Stimulated activated CD8-positive, alpha-beta memory T cell treated with anti-CD3 and anti-CD28 coated beads, Interleukin-12 subunit alpha, Interleukin-12 subunit beta, amount 100 ng/mL, for 24 hours (primary cell): Measurements from ENCODE around the gene TLR3.
"Not testable (repeated sequence)": the region's sequence is repeated elsewhere in the genome, so short reads cannot be mapped to it uniquely, and the experiment has no call there.

Experiments
- DNase-seq: peaks from one replicate; pipeline ENCODE4 v3.0.0-alpha.2; 2020; ENCODE audit errors: extremely low read depth

The TLR3 gene

GRCh38 chr4:186068581-186069348, at the start of gene TLR3:
TSS of gene TLR3 (plus strand) at chr4:186069156. CDS start at chr4:186076620, 7,464 bp downstream.
- DNase-seq: no peak

- DNase-seq: no peak
Measured at GRCh38 chr4:186019269-186019668, 49.7 kb upstream of the TLR3 start.

GRCh38 chr4:186020106-186020792, 48.7 kb upstream of the TLR3 start:
- no peak for DNase-seq

- no peak for DNase-seq
Measured at GRCh38 chr4:186020793-186021407, 48.1 kb upstream of the TLR3 start.

- no peak for DNase-seq
Measured at GRCh38 chr4:186021461-186022167, 47.3 kb upstream of the TLR3 start.

- DNase-seq: no peak
Measured at GRCh38 chr4:186023975-186024374, 45.0 kb upstream of the TLR3 start.

- DNase-seq: no peak
Measured at GRCh38 chr4:186024637-186025407, 44.1 kb upstream of the TLR3 start.

- DNase-seq: no peak
Measured at GRCh38 chr4:186025408-186025690, 43.6 kb upstream of the TLR3 start.

- DNase-seq: no peak
Measured at GRCh38 chr4:186027405-186027804, 41.6 kb upstream of the TLR3 start.

GRCh38 chr4:186029571-186030398, 39.2 kb upstream of the TLR3 start:
- DNase-seq: no peak

- no peak for DNase-seq
Measured at GRCh38 chr4:186030399-186030775, 38.6 kb upstream of the TLR3 start.

GRCh38 chr4:186030795-186031194, 38.2 kb upstream of the TLR3 start:
- no peak for DNase-seq

GRCh38 chr4:186032259-186032658, 36.7 kb upstream of the TLR3 start:
- no peak for DNase-seq

GRCh38 chr4:186033027-186033426, 35.9 kb upstream of the TLR3 start:
- DNase-seq: no peak

- DNase-seq: not testable (repeated sequence)
Measured at GRCh38 chr4:186034613-186035012, 34.3 kb upstream of the TLR3 start.

- no peak for DNase-seq
Measured at GRCh38 chr4:186036976-186037581, 31.9 kb upstream of the TLR3 start.

- no peak for DNase-seq
Measured at GRCh38 chr4:186037692-186038658, 31.0 kb upstream of the TLR3 start.

- DNase-seq: no peak
Measured at GRCh38 chr4:186039697-186040096, 29.3 kb upstream of the TLR3 start.

- DNase-seq: no peak
Measured at GRCh38 chr4:186040316-186040715, 28.6 kb upstream of the TLR3 start.
